GM23338 (cell line): Measurements from ENCODE around the gene R3HDM4. TPM values are rescaled to one million over a fixed set of nuclear protein-coding genes. Genes with fewer than 3 reads are reported as not detected.

Source experiments
- ATAC-seq: fragments of 200-7000 bp; cut with Tn5 transposase; 3 replicates; pipeline ENCODE4 v1.9.1; 2020
- DNase-seq: peaks from one replicate; pipeline ENCODE4 v3.0.0-alpha.2; 2015; ENCODE audit warnings: low spot score
- H2AFZ ChIP-seq: fragments of 200-600 bp; sonication (generic); 2 replicates; pipeline ENCODE4 v1.8.0; 2016; ENCODE audit warnings: antibody characterized with exemption, mild to moderate bottlenecking, moderate library complexity
- H3F3A ChIP-seq: fragments of 200-600 bp; sonication (generic); replicated peaks from 2 replicates; pipeline ENCODE4 v1.8.0; 2017; ENCODE audit warnings: antibody characterized with exemption, mixed run types, low read depth
- H3K27ac ChIP-seq: fragments of 200-600 bp; sonication (generic); 2 replicates; pipeline ENCODE4 v1.6.1; 2016; ENCODE audit warnings: low read depth
- H3K27me3 ChIP-seq: fragments of 200-600 bp; sonication (generic); 2 replicates; pipeline ENCODE4 v1.8.0; 2016; ENCODE audit warnings: mild to moderate bottlenecking, mixed run types, moderate library complexity; ENCODE audit not compliant: insufficient read depth
- H3K36me3 ChIP-seq: fragments of 200-600 bp; sonication (generic); 2 replicates; pipeline ENCODE4 v1.8.0; 2016; ENCODE audit warnings: mild to moderate bottlenecking; ENCODE audit not compliant: insufficient read depth
- H3K4me1 ChIP-seq: fragments of 200-600 bp; sonication (generic); 2 replicates; pipeline ENCODE4 v1.8.0; 2016; ENCODE audit warnings: mild to moderate bottlenecking, moderate library complexity; ENCODE audit not compliant: insufficient read depth
- H3K4me2 ChIP-seq: fragments of 200-600 bp; sonication (generic); 2 replicates; pipeline ENCODE4 v1.7.1; 2017; ENCODE audit warnings: mixed run types
- H3K4me3 ChIP-seq: fragments of 200-600 bp; sonication (generic); 2 replicates; pipeline ENCODE4 v1.6.1; 2016; ENCODE audit warnings: mixed run types
- H3K79me2 ChIP-seq: fragments of 200-600 bp; sonication (generic); replicated peaks from 2 replicates; pipeline ENCODE4 v1.8.0; 2017; ENCODE audit warnings: mild to moderate bottlenecking; ENCODE audit not compliant: insufficient read depth
- H3K9me2 ChIP-seq: fragments of 200-600 bp; sonication (generic); 2 replicates; pipeline ENCODE4 v1.8.0; 2017; ENCODE audit not compliant: insufficient read depth
- H4K20me1 ChIP-seq: fragments of 200-600 bp; sonication (generic); replicated peaks from 2 replicates; pipeline ENCODE4 v1.8.0; 2017; ENCODE audit warnings: mild to moderate bottlenecking; ENCODE audit not compliant: insufficient read depth
- H3K27ac Mint-ChIP-seq: 2 replicates; pipeline ENCODE4 v1.8.0; 2020; ENCODE audit warnings: inconsistent platforms, mild to moderate bottlenecking, moderate library complexity, mixed read lengths
- H3K27me3 Mint-ChIP-seq: 3 replicates; pipeline ENCODE4 v1.8.0; 2022; ENCODE audit warnings: low read depth, mild to moderate bottlenecking, moderate library complexity, mixed read lengths, inconsistent platforms; ENCODE audit not compliant: insufficient read depth, poor library complexity
- H3K36me3 Mint-ChIP-seq: 3 replicates; pipeline ENCODE4 v1.8.0; 2021; ENCODE audit warnings: low read depth, mild to moderate bottlenecking, inconsistent platforms, moderate library complexity, mixed read lengths
- H3K4me1 Mint-ChIP-seq: 3 replicates; pipeline ENCODE4 v1.8.0; 2020; ENCODE audit warnings: mild to moderate bottlenecking, inconsistent platforms, mixed read lengths
- H3K4me3 Mint-ChIP-seq: 3 replicates; pipeline ENCODE4 v1.8.0; 2021; ENCODE audit warnings: moderate library complexity, mild to moderate bottlenecking, inconsistent platforms, mixed read lengths
- H3K9me3 Mint-ChIP-seq: 3 replicates; pipeline ENCODE4 v1.8.0; 2020; ENCODE audit warnings: moderate library complexity, mild to moderate bottlenecking, inconsistent platforms, mixed read lengths
- CREB1 ChIP-seq: fragments of 250-450 bp; sonication (Bioruptor Pico); IDR thresholded peaks from 2 replicates; pipeline ENCODE4 v1.5.0; 2020; ENCODE audit warnings: low read depth, mild to moderate bottlenecking, moderate library complexity
- CTCF ChIP-seq, 2 experiments: fragments of 200-600 bp in 1 of 2; sonication (generic) in 1 of 2; conservative IDR thresholded peaks; 2 replicates each; pipeline versions ENCODE4 v1.5.1 to v1.6.1; 2016 to 2017; ENCODE audit warnings: antibody characterized with exemption in 2 of 2, low read depth in 2 of 2, mild to moderate bottlenecking in 2 of 2, moderate library complexity in 1 of 2
- ETS1 ChIP-seq: IDR thresholded peaks from 2 replicates; pipeline ENCODE4 v1.6.1; 2016; ENCODE audit warnings: antibody characterized with exemption
- EZH2 ChIP-seq: fragments of 200-600 bp; sonication (generic); IDR thresholded peaks from one replicate; pipeline ENCODE4 v1.8.0; 2017; ENCODE audit warnings: antibody characterized with exemption, mild to moderate bottlenecking, low read depth; ENCODE audit not compliant: unreplicated experiment
- EZH2phosphoT487 ChIP-seq: fragments of 200-600 bp; sonication (generic); IDR thresholded peaks from one replicate; pipeline ENCODE4 v1.8.1; 2018; ENCODE audit warnings: antibody characterized with exemption; ENCODE audit not compliant: unreplicated experiment
- JUNB ChIP-seq: IDR thresholded peaks from one replicate; pipeline ENCODE4 v1.6.1; 2016; ENCODE audit warnings: antibody characterized with exemption; ENCODE audit not compliant: unreplicated experiment
- NANOG ChIP-seq: IDR thresholded peaks from 2 replicates; pipeline ENCODE4 v1.6.1; 2016; ENCODE audit warnings: antibody characterized with exemption, borderline replicate concordance
- POLR2AphosphoS5 ChIP-seq: IDR thresholded peaks from 2 replicates; pipeline ENCODE4 v1.6.1; 2016; ENCODE audit warnings: antibody characterized with exemption, low read depth
- REST ChIP-seq: IDR thresholded peaks from one replicate; pipeline ENCODE4 v1.6.1; 2018; ENCODE audit warnings: antibody characterized with exemption; ENCODE audit not compliant: unreplicated experiment
- STAT1 ChIP-seq: IDR thresholded peaks from one replicate; pipeline ENCODE4 v1.6.1; 2016; ENCODE audit warnings: antibody characterized with exemption; ENCODE audit not compliant: unreplicated experiment
- ZNF114 ChIP-seq: fragments of 250-450 bp; sonication (Bioruptor Pico); IDR thresholded peaks from 2 replicates; pipeline ENCODE4 v1.5.0; 2020; ENCODE audit warnings: mild to moderate bottlenecking, moderate library complexity
- ZNF331 ChIP-seq: fragments of 250-450 bp; sonication (Bioruptor Pico); IDR thresholded peaks from 2 replicates; pipeline ENCODE4 v1.5.0; 2020; ENCODE audit warnings: low read depth, mild to moderate bottlenecking, moderate library complexity
- ZNF462 ChIP-seq: fragments of 250-450 bp; sonication (Bioruptor Pico); IDR thresholded peaks from 2 replicates; pipeline ENCODE4 v1.5.0; 2020; ENCODE audit warnings: mild to moderate bottlenecking, moderate library complexity
- polyA plus RNA-seq: library from polyadenylated mRNA; unstranded; fragments of >200 nt; fragmentation: Nextera tagmentation; extraction: Ambion mirVana; gene quantifications from 2 replicates; pipeline ENCODE4 v1.2.1, GENCODE V29; 2016
- total RNA-seq: library from RNA; depleted of rRNA; stranded (reverse); fragments of >200 nt; shearing (Covaris generic); gene quantifications from 2 replicates; pipeline ENCODE4 v1.2.3, GENCODE V29; 2014

Gene R3HDM4
- total and polyA plus RNA-seq, 2 experiments from 2014 or later: 76.5 to 87.1 TPM

- Histone ChIP-seq H3K4me2 (peak within 1 kb of the TSS; percentile 64; the same call in 1 of the 2 replicates), H3K27ac (no peak within 1 kb of the TSS), H2AFZ (no peak within 1 kb of the TSS), H3K36me3 (no peaks in the 10 kb centered on the region), H3K4me3 (peak within 1 kb of the TSS; percentile 52), H3K27me3 (peaks cover 28% of the 10 kb centered on the region), H3K4me1 (no peaks in the 10 kb centered on the region), H3F3A (peaks cover 22% of the 10 kb centered on the region), H4K20me1 (no peaks in the 10 kb centered on the region), H3K79me2 (no peaks in the 10 kb centered on the region), H3K9me2 (no peaks in the 10 kb centered on the region)
- no peak for DNase-seq
- Mint-ChIP-seq H3K9me3 (no peaks in the 10 kb centered on the region; the same call in 2 of the 3 replicates), H3K27ac (no peak within 1 kb of the TSS), H3K4me1 (no peaks in the 10 kb centered on the region), H3K4me3 (peak within 1 kb of the TSS; percentile 32; the same call in 2 of the 3 replicates), H3K36me3 (no peaks in the 10 kb centered on the region), H3K27me3 (peaks cover 22% of the 10 kb centered on the region)
- TF ChIP-seq CREB1 (CRISPR knock-in tag) (no peak), EZH2 (no peak), JUNB (no peak), NANOG (no peak), ETS1 (no peak), EZH2phosphoT487 (no peak), ZNF114 (CRISPR knock-in tag) (no peak), CTCF (conservative IDR thresholded peaks at IDR 0.05; ENCODE audit: low read depth in 2 of 2) (no peak), STAT1 (no peak), ZNF462 (CRISPR knock-in tag) (no peak), REST (no peak), ZNF331 (CRISPR knock-in tag) (no peak), POLR2AphosphoS5 (no peak)
- no peak for ATAC-seq
Measured at GRCh38 chr19:858868-859843, 53.9 kb downstream of the R3HDM4 start, which contains the start of gene CFD. CFD (plus strand) TSS chr19:859664; CDS start chr19:859690, 26 bp downstream.
